ENCODE measurements around the gene FNDC11. TPM values are rescaled to one million over a fixed set of nuclear protein-coding genes. Genes with fewer than 3 reads are reported as not detected.

FNDC11 gene
- total RNA-seq, 4 donors from 2014 or later = 0.12 to 0.39 TPM; not detected in 2

- no peak overlapping the region for H3K4me3 ChIP-seq (ENCODE audit: low read depth, poor library complexity, severe bottlenecking)
- 25 to 49% methylated on average over 26 to 47 of the region's 49 CpGs for WGBS, 2 donors
- TF ChIP-seq, protein P1, sequence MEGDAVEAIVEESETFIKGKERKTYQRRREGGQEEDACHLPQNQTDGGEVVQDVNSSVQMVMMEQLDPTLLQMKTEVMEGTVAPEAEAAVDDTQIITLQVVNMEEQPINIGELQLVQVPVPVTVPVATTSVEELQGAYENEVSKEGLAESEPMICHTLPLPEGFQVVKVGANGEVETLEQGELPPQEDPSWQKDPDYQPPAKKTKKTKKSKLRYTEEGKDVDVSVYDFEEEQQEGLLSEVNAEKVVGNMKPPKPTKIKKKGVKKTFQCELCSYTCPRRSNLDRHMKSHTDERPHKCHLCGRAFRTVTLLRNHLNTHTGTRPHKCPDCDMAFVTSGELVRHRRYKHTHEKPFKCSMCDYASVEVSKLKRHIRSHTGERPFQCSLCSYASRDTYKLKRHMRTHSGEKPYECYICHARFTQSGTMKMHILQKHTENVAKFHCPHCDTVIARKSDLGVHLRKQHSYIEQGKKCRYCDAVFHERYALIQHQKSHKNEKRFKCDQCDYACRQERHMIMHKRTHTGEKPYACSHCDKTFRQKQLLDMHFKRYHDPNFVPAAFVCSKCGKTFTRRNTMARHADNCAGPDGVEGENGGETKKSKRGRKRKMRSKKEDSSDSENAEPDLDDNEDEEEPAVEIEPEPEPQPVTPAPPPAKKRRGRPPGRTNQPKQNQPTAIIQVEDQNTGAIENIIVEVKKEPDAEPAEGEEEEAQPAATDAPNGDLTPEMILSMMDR (IDR thresholded peaks at IDR 0.05) = no peak
- TF ChIP-seq POLR2A (IDR thresholded peaks at IDR 0.05) = no peak
- no peak for DNase-seq (ENCODE audit: low spot score in 2 of 2)
- intact Hi-C loops (cut with DNase I; ENCODE audit: low total_unique reads) = loop anchor here (5.0 kb wide), 1 partner anchor 432 kb away; no protein-coding TSS in a partner anchor
These were observed 13.4 kb upstream of the FNDC11 start for GRCh38 chr20:63540417-63541186.

- intact Hi-C loops (cut with DNase I; ENCODE audit: low total_unique reads) = loop anchor here (5.0 kb wide), 1 partner anchor 431 kb away; no protein-coding TSS in a partner anchor
- WGBS, 2 donors = 89 to 91% methylated on average over 22 to 25 of the region's 28 CpGs
- DNase-seq (ENCODE audit: low spot score in 2 of 2) = no peak
- no peak overlapping the region for H3K4me3 ChIP-seq (ENCODE audit: low read depth, poor library complexity, severe bottlenecking)
- no peak for TF ChIP-seq POLR2A (IDR thresholded peaks at IDR 0.05)
- TF ChIP-seq, protein P1 (IDR thresholded peaks at IDR 0.05) = no peak
These were observed 12.6 kb upstream of the FNDC11 start for GRCh38 chr20:63541371-63541770.

- intact Hi-C loops (cut with DNase I; ENCODE audit: low total_unique reads) = loop anchor here (5.0 kb wide), 1 partner anchor 430 kb away; no protein-coding TSS in a partner anchor
- no peak for DNase-seq (ENCODE audit: low spot score in 2 of 2)
- 50 to 64% methylated on average over 17 to 28 of the region's 36 CpGs for WGBS, 2 donors
- TF ChIP-seq, protein P1 (IDR thresholded peaks at IDR 0.05) = no peak
- TF ChIP-seq POLR2A (IDR thresholded peaks at IDR 0.05) = no peak
- H3K4me3 ChIP-seq (ENCODE audit: low read depth, poor library complexity, severe bottlenecking) = no peak overlapping the region
These were observed 11.9 kb upstream of the FNDC11 start for GRCh38 chr20:63542031-63542559.

- DNase-seq (ENCODE audit: low spot score in 2 of 2) = no peak
- no peak for TF ChIP-seq POLR2A (IDR thresholded peaks at IDR 0.05)
- TF ChIP-seq, protein P1 (IDR thresholded peaks at IDR 0.05) = no peak
- H3K4me3 ChIP-seq (ENCODE audit: low read depth, poor library complexity, severe bottlenecking) = no peak overlapping the region
- intact Hi-C loops (cut with DNase I; ENCODE audit: low total_unique reads) = loop anchor here (5.0 kb wide), 1 partner anchor 430 kb away; no protein-coding TSS in a partner anchor
- 58 to 69% methylated on average over 3 to 7 of the region's 10 CpGs for WGBS, 2 donors
These were observed 11.3 kb upstream of the FNDC11 start for GRCh38 chr20:63542696-63543095.

DNA sequence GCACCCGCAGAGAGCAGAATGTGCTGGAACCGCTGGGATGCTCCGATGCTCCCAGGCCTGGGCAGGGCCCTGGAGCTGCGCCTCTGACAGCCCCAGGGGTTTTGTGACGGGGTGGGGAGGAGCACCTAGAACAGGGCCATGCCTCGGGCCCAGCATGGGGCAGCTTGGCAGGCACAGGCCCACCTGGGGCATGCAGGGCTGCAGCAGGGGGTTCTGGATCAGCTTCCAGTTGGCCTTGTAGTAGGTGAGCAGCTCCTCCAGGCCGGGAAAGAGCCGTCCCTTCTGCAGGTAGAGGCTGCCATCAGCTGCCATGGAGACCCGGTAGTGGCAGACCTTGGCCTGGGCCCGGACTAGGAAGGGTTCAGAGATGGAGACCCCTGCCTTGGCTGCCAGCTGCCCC is 10.8 kb upstream of the FNDC11 start:
- intact Hi-C loops (cut with DNase I; ENCODE audit: low total_unique reads) = loop anchor here (5.0 kb wide), 1 partner anchor 429 kb away; no protein-coding TSS in a partner anchor
- no peak for DNase-seq (ENCODE audit: low spot score in 2 of 2)
- TF ChIP-seq, protein P1 (IDR thresholded peaks at IDR 0.05) = no peak
- no peak for TF ChIP-seq POLR2A (IDR thresholded peaks at IDR 0.05)
- H3K4me3 ChIP-seq (ENCODE audit: low read depth, poor library complexity, severe bottlenecking) = no peak overlapping the region
- 68% methylated on average over 10 of the region's 10 CpGs for WGBS, 2 donors
